HG03469 (cell line): ENCODE data around the gene PAEP.

Experiments
- ATAC-seq: cut with Tn5 transposase; IDR thresholded peaks from one replicate; pipeline ENCODE4 v1.9.1; 2021; ENCODE audit warnings: mild to moderate bottlenecking, moderate library complexity, moderate number of reproducible peaks; ENCODE audit not compliant: unreplicated experiment

PAEP gene

GRCh38 chr9:135612437-135612836, 50.9 kb downstream of the PAEP start:
- no peak for ATAC-seq

- no peak for ATAC-seq
Measured at GRCh38 chr9:135612981-135613910, 51.7 kb downstream of the PAEP start.

GRCh38 chr9:135613946-135614805, 52.6 kb downstream of the PAEP start:
- ATAC-seq = no peak

GRCh38 chr9:135614821-135615665, 53.5 kb downstream of the PAEP start:
- no peak for ATAC-seq

GRCh38 chr9:135615666-135616618, 54.4 kb downstream of the PAEP start:
- ATAC-seq = no peak
